Raji (cell line): ENCODE data around the gene NSFL1C.

Experiments
- POLR2A ChIP-seq: IDR thresholded peaks from 2 replicates; pipeline ENCODE4 v1.6.1; 2011; ENCODE audit warnings: low read depth, low read length, control low read depth; ENCODE audit not compliant: insufficient read depth

NSFL1C gene

GRCh38 chr20:1466211-1467081 is at the start of gene NSFL1C:
TSS of gene NSFL1C (minus strand) at chr20:1466849. CDS start at chr20:1466824, 25 bp downstream.
- peak; percentile 82 for TF ChIP-seq POLR2A

GRCh38 chr20:1513801-1514200 is 47.2 kb upstream of the NSFL1C start:
- TF ChIP-seq POLR2A, result no peak

GRCh38 chr20:1509237-1509636 is 42.6 kb upstream of the NSFL1C start:
- no peak for TF ChIP-seq POLR2A

GRCh38 chr20:1508574-1508973 is 41.9 kb upstream of the NSFL1C start:
- TF ChIP-seq POLR2A, result no peak

- no peak for TF ChIP-seq POLR2A
These were observed 40.6 kb upstream of the NSFL1C start for GRCh38 chr20:1507276-1507675.

GRCh38 chr20:1505871-1506270 is 39.2 kb upstream of the NSFL1C start:
- no peak for TF ChIP-seq POLR2A

- TF ChIP-seq POLR2A, result no peak
These were observed 38.7 kb upstream of the NSFL1C start for GRCh38 chr20:1505361-1505760.

- no peak for TF ChIP-seq POLR2A
These were observed 37.0 kb upstream of the NSFL1C start for GRCh38 chr20:1503564-1504227.

GRCh38 chr20:1500496-1500895 is 33.8 kb upstream of the NSFL1C start:
- TF ChIP-seq POLR2A, result no peak

- TF ChIP-seq POLR2A, result no peak
These were observed 33.1 kb upstream of the NSFL1C start for GRCh38 chr20:1499528-1500420.

- TF ChIP-seq POLR2A, result no peak
These were observed 30.3 kb upstream of the NSFL1C start for GRCh38 chr20:1496930-1497329.

- no peak for TF ChIP-seq POLR2A
These were observed 27.8 kb upstream of the NSFL1C start for GRCh38 chr20:1494436-1494835.

- no peak for TF ChIP-seq POLR2A
These were observed 26.9 kb upstream of the NSFL1C start for GRCh38 chr20:1493536-1493935.

- no peak for TF ChIP-seq POLR2A
These were observed 25.4 kb upstream of the NSFL1C start for GRCh38 chr20:1491860-1492642.
